Gastrocnemius medialis (tissue), 4 donors: ENCODE data around the gene MYLIP. TPM values are rescaled to one million over a fixed set of nuclear protein-coding genes. Genes with fewer than 3 reads are reported as not detected.

Experiments
- ATAC-seq, 2 donors: fragments of 150-250 bp; one replicate each; pipeline ENCODE4 v1.9.1; 2016
- DNase-seq, 2 donors: peaks; one replicate each; pipeline ENCODE4 v3.0.0-alpha.2; 2019
- H3K27ac ChIP-seq, 4 donors: fragments of 200-600 bp; sonication (generic); 1 replicate in 1 of 4; 2 replicates in 3 of 4; pipeline ENCODE4 v1.5.1; 2016 to 2018; ENCODE audit warnings: mild to moderate bottlenecking in 2 of 4, moderate library complexity in 1 of 4
- H3K27me3 ChIP-seq, 3 donors: fragments of 200-600 bp; sonication (generic) in 2 of 3; 1 replicate in 1 of 3; 2 replicates in 2 of 3; pipeline versions ENCODE4 v1.5.1 to v1.6.0; 2016 to 2019; ENCODE audit warnings: mild to moderate bottlenecking in 1 of 3, moderate library complexity in 1 of 3
- H3K36me3 ChIP-seq, 2 donors: fragments of 200-600 bp; sonication (generic) in 1 of 2; one replicate each; pipeline ENCODE4 v1.5.1; 2017 to 2018
- H3K4me1 ChIP-seq, 2 donors: fragments of 200-600 bp; sonication (generic) in 1 of 2; one replicate each; pipeline ENCODE4 v1.5.1; 2016 to 2017; ENCODE audit warnings: mild to moderate bottlenecking in 2 of 2
- H3K4me3 ChIP-seq, 4 donors: fragments of 200-600 bp; sonication (generic) in 3 of 4; 1 replicate in 1 of 4; 2 replicates in 3 of 4; pipeline ENCODE4 v1.5.1; 2016 to 2019; ENCODE audit warnings: mild to moderate bottlenecking in 2 of 4
- H3K9me3 ChIP-seq, 3 donors: fragments of 200-600 bp; sonication (generic) in 2 of 3; 1 replicate in 1 of 3; 2 replicates in 2 of 3; pipeline ENCODE4 v1.5.1; 2016 to 2019
- CTCF ChIP-seq, 5 experiments: fragments of 450-650 bp in 3 of 5; fragments of 200-600 bp in 2 of 5; sonication (generic) in 2 of 5; IDR thresholded peaks in 4 of 5; conservative IDR thresholded peaks in 1 of 5; 1 replicate in 4 of 5; 2 replicates in 1 of 5; pipeline ENCODE4 v1.5.1; 2016 to 2019; ENCODE audit warnings: antibody characterized with exemption in 5 of 5, mild to moderate bottlenecking in 3 of 5, moderate library complexity in 3 of 5
- POLR2A ChIP-seq, 2 donors: fragments of 450-650 bp; IDR thresholded peaks; one replicate each; pipeline ENCODE4 v1.6.1; 2017; ENCODE audit warnings: antibody characterized with exemption in 2 of 2, mild to moderate bottlenecking in 2 of 2, moderate library complexity in 2 of 2
- in situ Hi-C, 4 donors: fragments of 200-750 bp; cut with MboI; loops; one replicate each; pipeline versions ENCODE4 v1.15.0 to v1.8.0; 2017; ENCODE audit warnings: low sequenced_read_pairs in 4 of 4
- intact Hi-C: fragments of 100-400 bp; cut with DNase I; formaldehyde crosslinking; loops from one replicate; pipeline ENCODE4 v1.15.1; 2023; ENCODE audit warnings: low total_unique reads
- total RNA-seq, 4 donors: library from RNA; depleted of rRNA; stranded (reverse); fragments of >200 nt; gene quantifications; one replicate each; pipeline versions ENCODE4 v1.1.0 to v1.2.3, GENCODE V29; 2016

The MYLIP gene
- total RNA-seq, 4 donors from 2014 or later = 8.9 to 28.6 (median 18.3) TPM

DNA sequence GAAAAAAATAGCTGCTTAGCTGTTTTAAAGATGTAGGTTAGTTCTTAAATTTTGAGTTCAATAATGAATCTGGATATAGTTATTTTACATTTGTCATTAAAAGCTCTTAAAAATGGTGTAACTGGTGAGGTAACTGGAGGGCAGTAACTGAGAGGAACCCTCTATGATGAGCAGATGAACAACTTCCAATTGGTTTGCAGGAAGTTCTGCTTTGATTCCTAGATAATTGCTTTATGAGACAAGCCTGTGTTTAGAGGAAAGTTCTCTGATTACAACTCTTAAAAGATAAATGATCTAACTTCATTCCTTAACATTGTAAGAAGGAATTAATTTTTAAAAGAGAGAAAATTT lies 8.5 kb downstream of the MYLIP start:
- Histone ChIP-seq H3K36me3 (peaks cover 0 to 10% of the 10 kb centered on the region in 2 donors), H3K9me3 (no peaks in the 10 kb centered on the region), H3K27me3 (no peaks in the 10 kb centered on the region), H3K4me3 (peak overlapping the region in 2 of 4 donors; percentile 24 to 36), H3K27ac (peak overlapping the region; percentile 98 to 100 (median 99)), H3K4me1 (peaks cover 95 to 99% of the 10 kb centered on the region in 2 donors)
- ATAC-seq (peak in 1 of 2 donors; percentile 38), DNase-seq (no peak)
- in situ Hi-C loops = no loop called here
- intact Hi-C loops = loop anchor here (5.0 to 10.0 kb wide), 3 partner anchors 140 to 627 kb away; partner anchors contain the start of gene ATXN1
- TF ChIP-seq CTCF (IDR thresholded peaks at IDR 0.05 in 4 of 5, conservative IDR thresholded peaks at IDR 0.05 in 1 of 5) (no peak), POLR2A (IDR thresholded peaks at IDR 0.05) (no peak)

DNA sequence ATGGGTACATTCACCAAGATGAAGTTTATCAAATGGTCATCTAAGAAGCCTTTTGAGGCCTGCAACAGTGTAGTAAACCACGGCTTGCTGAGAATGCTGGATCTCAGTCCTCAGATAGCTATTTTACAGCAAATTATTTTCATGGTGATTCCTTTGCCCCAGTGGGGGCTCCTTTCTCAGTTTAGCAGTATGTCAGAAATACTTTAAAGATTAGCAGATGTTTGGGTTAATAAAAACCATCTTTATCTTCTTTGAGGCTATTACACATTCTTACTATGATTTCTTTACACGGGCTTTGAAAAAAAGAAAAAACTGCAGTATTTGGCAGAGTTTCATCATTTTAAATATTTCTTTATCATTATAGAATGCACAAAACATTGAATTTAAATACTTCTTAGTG lies 10.7 kb downstream of the MYLIP start:
- in situ Hi-C loops (no loop called here), intact Hi-C loops (loop anchor here (5.0 to 10.0 kb wide), 3 partner anchors 138 to 625 kb away; partner anchors contain the start of gene ATXN1)

DNA sequence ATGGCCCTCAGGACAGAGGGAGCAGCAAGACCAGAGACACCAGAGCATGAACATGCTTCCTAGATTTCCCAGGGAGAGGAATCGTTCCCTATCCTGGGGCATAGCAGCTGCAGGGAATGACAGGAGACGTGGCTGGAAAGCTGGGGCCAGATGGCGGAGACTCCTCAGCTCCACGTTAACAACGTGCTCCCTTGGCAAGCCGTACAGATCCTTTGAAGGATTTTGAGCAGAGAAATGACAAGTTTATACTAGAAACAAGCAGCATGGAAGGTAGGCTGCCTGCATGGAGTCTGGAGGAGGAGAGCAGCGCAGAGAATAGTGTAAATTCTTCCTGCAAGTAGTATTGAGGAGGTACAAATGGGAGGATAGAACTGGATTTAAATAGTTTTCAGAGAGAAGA lies 11.7 kb downstream of the MYLIP start:
- intact Hi-C loops = no loop called here
- peaks cover 0 to 41% of the 10 kb centered on the region in 2 donors for H3K36me3 ChIP-seq
- TF ChIP-seq CTCF (IDR thresholded peaks at IDR 0.05 in 4 of 5, conservative IDR thresholded peaks at IDR 0.05 in 1 of 5) (no peak), POLR2A (IDR thresholded peaks at IDR 0.05) (no peak)
- H3K9me3 ChIP-seq = no peaks in the 10 kb centered on the region
- no peaks in the 10 kb centered on the region for H3K27me3 ChIP-seq
- ATAC-seq = no peak
- in situ Hi-C loops = no loop called here
- peaks cover 95 to 99% of the 10 kb centered on the region in 2 donors for H3K4me1 ChIP-seq
- no peak overlapping the region for H3K4me3 ChIP-seq
- no peak for DNase-seq
- H3K27ac ChIP-seq = peak overlapping the region; percentile 98 to 100 (median 99)

More for the DNA sequence above, 10.7 kb downstream of the MYLIP start:
- Histone ChIP-seq H3K36me3 (peaks cover 0 to 30% of the 10 kb centered on the region in 2 donors), H3K4me3 (peak overlapping the region in 1 of 4 donors; percentile 2), H3K9me3 (no peaks in the 10 kb centered on the region), H3K27me3 (no peaks in the 10 kb centered on the region), H3K4me1 (peaks cover 95 to 99% of the 10 kb centered on the region in 2 donors), H3K27ac (peak overlapping the region; percentile 98 to 100 (median 99))
- ATAC-seq (no peak), DNase-seq (no peak)
- TF ChIP-seq POLR2A (IDR thresholded peaks at IDR 0.05) (no peak), CTCF (IDR thresholded peaks at IDR 0.05 in 4 of 5, conservative IDR thresholded peaks at IDR 0.05 in 1 of 5) (no peak)

- intact Hi-C loops = no loop called here
- Histone ChIP-seq H3K4me3 (no peak overlapping the region), H3K27me3 (no peaks in the 10 kb centered on the region), H3K9me3 (no peaks in the 10 kb centered on the region), H3K36me3 (peaks cover 0 to 48% of the 10 kb centered on the region in 2 donors), H3K4me1 (peaks cover 95 to 99% of the 10 kb centered on the region in 2 donors), H3K27ac (peak overlapping the region; percentile 98 to 100 (median 99))
- DNase-seq = peak in 1 of 2 donors; percentile 42
- in situ Hi-C loops = no loop called here
- ATAC-seq = peak in 1 of 2 donors; percentile 20
- TF ChIP-seq CTCF (IDR thresholded peaks at IDR 0.05 in 4 of 5, conservative IDR thresholded peaks at IDR 0.05 in 1 of 5) (no peak), POLR2A (IDR thresholded peaks at IDR 0.05) (no peak)
Measured at GRCh38 chr6:16141514-16141913, 12.6 kb downstream of the MYLIP start.

GRCh38 chr6:16145038-16145437 lies 16.2 kb downstream of the MYLIP start:
- Histone ChIP-seq H3K9me3 (no peaks in the 10 kb centered on the region), H3K4me1 (peaks cover 65 to 78% of the 10 kb centered on the region in 2 donors), H3K27me3 (no peaks in the 10 kb centered on the region), H3K4me3 (no peak overlapping the region), H3K36me3 (peaks cover 0 to 64% of the 10 kb centered on the region in 2 donors), H3K27ac (peak overlapping the region in 3 of 4 donors; percentile 59 to 100 (median 75))
- ATAC-seq (no peak), DNase-seq (no peak)
- in situ Hi-C loops = no loop called here
- intact Hi-C loops = no loop called here
- no peak for TF ChIP-seq CTCF (IDR thresholded peaks at IDR 0.05 in 4 of 5, conservative IDR thresholded peaks at IDR 0.05 in 1 of 5)
- no peak for TF ChIP-seq POLR2A (IDR thresholded peaks at IDR 0.05)
